Endometrial microvascular endothelial cells (primary cell): ENCODE measurements around the gene PDZD2. TPM values are rescaled to one million over a fixed set of nuclear protein-coding genes. Genes with fewer than 3 reads are reported as not detected.
"Not testable (repeated sequence)": the region's sequence is repeated elsewhere in the genome, so short reads cannot be mapped to it uniquely, and the experiment has no call there.

Experiments
- in situ Hi-C: cut with HindIII; loops from 2 replicates; pipeline ENCODE4 v1.10.0; 2017; ENCODE audit warnings: low sequenced_read_pairs, low pct_unique_long_range_greater_than_20kb; ENCODE audit errors: inconsistent ontology term
- total RNA-seq: library from RNA; depleted of rRNA; stranded (reverse); fragments of >200 nt; gene quantifications from one replicate; pipeline ENCODE4 v1.2.3, GENCODE V29; 2015; ENCODE audit errors: inconsistent ontology term

Gene PDZD2
- total RNA-seq, 1 donor from 2014 or later = 5.4 TPM

DNA sequence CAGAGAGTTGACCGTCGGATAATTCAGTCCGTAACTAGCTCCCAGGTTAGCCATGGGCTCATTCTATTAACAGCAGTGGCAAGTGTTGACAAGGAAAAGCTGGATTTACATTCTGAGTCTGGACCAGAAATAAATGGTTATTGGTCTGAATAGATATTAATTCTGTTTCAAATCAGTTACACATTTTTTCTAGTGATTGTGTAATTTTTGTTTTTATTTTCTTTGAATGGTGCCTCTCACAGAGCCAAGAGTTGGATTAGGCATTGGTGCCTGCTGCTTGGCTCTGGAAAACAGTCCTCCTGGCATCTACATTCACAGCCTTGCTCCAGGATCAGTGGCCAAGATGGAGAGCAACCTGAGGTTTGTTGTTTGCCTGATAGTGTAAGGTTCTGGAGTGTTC lies 420.1 kb downstream of the PDZD2 start:
- in situ Hi-C loops = no loop called here

DNA sequence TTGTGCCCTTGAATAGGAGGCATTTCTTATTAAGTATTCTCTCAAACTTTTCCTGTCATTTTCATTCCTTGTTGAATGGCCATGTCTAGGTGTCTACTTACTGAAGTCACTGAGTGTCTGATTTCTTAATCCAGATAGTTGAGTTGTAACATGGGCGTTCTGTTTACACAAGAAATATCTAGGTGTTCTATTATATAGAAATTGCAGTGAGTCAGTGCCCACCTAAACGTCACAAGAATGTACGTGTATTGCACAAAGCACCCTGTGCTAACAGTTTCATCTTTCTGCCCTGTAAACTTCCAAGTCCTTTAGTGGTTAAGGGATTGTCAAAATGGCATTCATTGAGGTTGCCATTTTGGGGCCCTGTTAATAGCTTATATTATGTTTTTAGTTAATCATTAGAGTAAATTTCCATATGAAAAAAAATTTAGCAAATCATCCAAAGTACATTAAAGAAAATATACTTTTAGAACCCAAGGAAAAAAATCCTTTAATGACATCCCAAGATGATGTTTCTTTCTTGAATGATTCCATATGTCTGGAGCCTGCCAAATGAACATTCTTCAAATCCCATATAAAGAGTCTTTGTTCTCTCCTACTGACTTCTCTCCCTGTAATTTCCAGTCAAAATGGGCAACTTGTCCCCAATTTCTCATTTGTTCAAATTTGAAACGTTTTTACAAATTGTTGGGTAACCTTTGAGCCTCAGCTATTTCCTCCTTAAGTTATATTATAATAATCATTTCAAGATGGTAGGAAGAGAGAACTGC lies 421.0 kb downstream of the PDZD2 start:
- in situ Hi-C loops = no loop called here

DNA sequence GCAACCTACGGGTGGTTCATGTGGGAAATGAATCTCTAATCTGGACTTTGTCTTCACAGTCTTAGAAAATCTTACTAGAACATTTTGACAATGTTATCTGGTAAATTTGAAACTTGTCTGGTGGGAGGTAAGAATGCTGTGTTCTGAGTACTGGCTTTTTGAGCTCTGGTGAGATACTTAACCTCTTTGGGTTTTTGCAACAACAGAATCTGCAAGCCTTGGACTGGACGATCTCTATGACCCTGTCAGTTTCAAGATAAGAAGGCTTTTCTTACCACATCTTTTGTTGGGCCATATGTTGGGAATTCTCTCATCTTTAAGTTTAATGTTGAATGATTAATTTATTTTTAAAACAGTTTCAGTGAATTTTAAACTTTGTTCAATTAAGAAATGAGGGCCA lies 422.3 kb downstream of the PDZD2 start:
- in situ Hi-C loops = no loop called here

DNA sequence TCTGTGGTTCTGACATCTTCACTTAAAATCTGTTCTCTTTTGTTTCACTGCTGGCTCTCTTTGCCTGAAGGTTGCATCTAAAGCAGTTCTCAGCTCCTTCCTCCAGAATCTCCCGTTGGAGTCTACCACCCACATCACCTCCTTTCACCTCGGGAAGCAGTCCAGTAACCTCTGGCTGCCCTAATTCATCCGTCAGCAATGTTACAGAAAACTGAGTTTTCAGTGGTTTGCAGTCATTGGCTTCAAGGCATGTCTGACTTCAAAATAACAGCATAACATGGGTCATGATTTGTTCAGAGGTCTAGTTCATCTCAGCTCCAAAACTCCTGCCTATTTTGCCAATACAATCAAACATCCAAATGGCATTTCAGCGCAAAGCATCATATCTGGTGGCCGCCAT lies 427.5 kb downstream of the PDZD2 start:
- in situ Hi-C loops = no loop called here

DNA sequence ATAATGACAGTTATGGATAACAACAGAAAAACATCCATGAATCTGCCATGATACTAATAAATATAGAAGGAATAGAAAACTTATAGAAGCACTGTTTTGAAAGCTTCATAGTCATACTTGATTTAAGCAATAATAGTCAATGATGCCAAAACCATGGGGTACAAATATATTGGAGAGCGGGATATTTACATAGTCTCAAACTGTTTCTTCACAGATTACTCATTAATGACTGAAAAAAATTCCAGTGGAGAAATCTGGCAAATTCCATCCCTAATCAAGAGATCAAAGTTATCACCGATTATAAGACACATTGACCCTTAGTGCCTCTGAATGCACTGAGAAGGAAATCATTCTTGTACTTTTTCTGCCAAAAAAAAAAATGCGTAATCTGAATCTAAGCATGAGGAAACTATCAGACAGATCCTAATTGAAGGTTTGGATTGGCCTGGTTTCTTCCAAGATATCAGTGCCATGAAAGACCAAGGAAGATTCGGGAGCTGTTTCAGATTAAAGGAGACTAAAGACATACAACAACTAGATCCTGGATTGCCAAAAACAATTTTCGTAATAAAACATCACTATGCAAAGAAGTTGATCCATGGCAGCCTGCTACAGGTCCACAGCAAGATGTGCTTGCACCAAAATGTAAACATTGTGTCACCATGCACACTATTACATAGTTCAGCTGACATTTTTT lies 429.0 kb downstream of the PDZD2 start:
- in situ Hi-C loops = no loop called here

DNA sequence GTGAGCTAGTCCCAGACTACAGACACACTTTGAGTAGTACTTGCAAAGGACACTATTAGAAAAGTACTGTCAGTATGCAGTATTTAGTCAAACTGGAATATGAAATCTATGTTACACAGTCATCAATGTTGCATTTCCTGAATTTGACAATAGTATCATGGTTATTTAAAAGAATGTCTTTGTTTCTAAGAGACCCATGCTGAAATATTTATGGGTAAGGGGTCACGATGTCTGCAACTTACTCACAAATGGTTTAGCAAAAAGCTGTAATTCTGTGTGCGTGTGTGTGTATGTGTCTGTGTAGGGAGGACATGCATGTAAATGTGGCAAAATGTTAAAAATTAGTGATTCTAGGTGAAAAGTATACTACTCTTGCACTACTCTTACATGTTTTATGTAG lies 429.6 kb downstream of the PDZD2 start:
- in situ Hi-C loops = no loop called here

DNA sequence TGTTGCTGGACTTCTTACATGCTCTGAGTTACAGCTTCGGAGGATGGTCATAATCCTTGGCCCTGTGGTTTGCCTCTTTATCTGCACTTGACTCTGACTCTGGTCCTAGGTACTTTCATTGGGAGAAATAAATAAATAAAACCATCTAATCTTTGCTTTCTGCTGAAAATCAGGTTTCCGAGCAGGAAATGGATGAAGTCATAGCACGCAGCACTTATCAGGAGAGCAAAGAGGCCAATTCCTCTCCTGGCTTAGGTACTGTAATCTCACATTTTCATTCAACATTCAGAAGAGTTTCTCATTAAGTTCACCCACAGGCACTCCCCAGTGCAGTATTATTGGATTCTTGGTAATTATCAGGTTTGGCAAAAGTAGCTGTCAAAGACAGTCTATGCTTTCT lies 430.5 kb downstream of the PDZD2 start:
- in situ Hi-C loops = no loop called here

DNA sequence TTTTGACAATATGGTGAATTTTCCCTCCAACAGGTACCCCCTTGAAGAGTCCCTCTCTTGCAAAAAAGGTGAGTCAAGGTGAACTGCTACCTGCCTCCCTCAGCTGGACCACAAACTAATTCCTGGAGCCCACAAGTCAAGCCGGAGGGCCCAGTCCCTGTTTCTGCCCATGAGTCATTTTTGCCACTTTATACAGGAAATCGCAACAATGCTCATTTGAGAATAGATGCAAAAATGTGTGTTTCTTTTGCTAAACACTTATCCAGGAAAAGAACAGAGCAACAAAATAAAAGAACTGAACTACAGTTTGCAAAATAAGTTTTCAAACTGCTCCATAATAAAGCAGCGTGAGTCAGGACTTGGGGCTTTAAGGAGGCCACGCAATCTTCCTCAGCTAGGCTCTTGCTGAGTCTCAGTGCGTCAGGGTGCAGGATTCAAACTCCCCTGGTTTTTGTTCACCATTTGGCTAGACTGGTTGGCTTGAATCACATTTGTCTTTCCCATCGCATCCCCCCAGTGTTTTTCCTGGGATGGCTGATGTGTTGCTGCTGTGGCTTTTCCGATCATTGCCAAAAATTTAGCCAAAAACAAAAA lies 432.5 kb downstream of the PDZD2 start:
- in situ Hi-C loops = no loop called here

DNA sequence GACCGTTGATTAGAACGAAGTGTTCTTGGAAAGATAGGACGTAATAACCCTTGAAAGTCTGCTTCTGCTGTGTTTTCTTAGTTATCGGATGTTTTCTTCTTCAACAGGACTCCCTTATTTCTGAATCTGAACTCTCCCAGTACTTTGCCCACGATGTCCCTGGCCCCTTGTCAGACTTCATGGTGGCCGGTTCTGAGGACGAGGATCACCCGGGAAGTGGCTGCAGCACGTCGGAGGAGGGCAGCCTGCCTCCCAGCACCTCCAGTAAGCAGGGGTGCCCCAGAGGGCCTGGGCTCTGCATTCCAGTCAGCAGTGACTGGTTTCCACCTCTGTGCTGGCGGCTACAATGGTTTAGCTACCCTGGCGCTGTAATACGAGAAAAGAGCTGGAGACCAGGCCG lies 433.1 kb downstream of the PDZD2 start:
- in situ Hi-C loops = no loop called here

DNA sequence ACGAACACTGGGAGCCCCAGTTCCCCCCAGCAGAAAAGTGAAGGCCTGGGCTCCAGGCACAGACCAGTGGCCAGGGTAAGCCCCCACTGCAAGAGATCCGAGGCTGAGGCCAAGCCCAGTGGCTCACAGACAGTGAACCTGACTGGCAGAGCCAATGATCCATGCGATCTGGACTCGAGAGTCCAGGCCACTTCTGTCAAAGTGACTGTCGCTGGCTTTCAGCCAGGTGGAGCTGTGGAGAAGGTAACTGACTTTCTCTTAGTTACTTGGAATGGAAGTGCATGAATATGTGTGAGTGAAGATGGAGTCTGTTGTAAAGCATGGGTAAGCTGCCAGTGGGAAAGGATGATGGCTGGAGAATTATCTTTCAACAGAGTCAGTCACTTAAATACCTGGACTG lies 435.5 kb downstream of the PDZD2 start:
- in situ Hi-C loops = no loop called here

DNA sequence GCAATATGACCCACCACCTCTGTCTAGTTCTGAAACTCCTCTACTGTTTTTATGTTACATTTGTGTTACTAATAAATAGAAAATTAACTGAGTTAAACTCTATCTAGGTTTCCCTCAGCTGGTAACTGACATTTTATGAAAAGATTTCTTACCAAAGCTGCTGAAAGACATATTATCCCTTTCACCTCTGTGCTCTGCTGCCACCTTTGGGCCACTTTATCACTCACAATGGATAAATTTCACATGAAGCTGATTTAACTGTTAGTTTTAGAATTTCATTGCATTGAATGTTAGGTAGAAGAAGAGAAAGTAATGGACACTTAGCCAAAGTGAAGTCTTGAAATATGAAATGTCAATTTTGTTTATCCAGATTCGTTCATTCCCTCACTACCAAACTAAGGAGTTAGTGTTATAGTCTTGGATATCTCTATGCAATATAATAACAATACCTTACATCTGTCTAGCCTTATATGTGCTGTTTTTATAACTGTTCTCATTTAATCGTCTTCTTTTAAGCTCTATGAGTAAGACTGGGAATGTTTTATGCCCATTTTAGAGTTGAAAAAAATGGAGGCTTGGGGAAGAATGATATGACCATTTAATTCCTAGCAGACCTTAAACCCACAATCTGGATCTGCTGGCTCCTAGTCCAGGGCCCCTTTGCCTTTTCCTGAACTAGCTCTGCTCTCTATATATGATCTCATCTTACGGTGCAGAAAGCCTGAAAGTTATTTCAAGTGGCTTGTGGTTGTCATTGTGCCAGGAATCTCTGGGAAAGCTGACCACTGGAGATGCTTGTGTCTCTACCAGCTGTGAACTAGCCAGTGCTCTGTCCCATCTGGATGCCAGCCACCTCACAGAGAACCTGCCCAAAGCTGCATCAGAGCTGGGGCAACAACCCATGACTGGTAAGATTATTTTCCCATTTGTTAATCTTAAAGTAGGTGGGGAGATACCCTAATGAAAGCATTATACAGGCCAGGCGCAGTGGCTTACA lies 438.1 kb downstream of the PDZD2 start:
- in situ Hi-C loops = no loop called here

DNA sequence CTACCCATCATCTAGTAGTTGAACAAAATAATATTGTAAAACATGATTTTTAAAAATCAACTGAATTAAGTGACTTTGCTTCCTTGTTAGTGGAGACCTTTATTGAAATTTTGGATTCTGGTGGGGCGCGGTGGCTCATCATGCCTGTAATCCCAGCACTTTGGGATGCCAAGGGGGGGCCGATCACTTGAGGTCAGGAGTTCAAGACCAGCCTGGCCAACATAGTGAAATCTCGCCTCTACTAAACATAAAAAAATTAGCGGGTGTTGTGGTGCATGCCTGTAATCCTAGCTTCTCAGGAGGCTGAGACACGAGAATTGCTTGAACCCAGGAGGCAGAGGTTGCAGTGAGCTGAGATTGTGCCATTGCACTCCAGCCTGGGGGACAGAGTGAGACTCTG lies 439.9 kb downstream of the PDZD2 start:
- in situ Hi-C loops = not testable (repeated sequence)

DNA sequence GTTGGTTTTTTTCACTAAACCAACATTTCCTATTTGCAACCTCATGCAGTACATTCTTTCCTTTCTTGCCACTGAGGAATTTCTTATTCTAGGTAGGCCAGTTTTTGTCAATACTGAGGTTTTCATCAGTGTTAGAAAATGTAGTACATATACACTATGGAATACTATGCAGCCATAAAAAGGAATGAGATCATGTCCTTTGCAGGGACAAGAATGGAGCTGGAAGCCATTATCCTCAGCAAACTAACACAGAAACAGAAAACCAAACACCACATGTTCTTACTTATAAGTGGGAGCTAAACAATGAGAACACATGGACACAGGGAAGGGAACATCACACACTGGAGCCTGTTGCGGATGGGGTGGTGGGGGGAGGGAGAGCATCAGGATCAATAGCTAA lies 441.6 kb downstream of the PDZD2 start:
- in situ Hi-C loops = not testable (repeated sequence)

DNA sequence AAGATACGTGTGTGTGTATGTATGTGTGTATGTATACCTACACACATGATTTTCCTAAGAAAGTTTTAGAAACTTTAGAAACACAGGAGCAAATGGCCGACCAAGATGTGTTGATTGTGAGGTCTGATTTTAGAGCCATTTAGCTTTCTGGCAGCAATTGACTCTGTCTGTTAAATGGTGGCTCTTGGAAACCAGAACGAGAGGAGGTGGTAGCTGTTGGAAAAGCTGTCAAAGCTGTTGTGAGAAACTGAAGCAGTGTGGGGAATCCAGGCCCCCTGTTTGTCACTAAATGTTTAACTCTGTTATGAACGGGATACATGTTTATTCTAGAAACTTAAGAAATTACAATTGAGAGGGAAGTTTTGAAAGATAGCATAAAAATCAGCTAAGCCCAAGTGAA lies 443.8 kb downstream of the PDZD2 start:
- in situ Hi-C loops = no loop called here

DNA sequence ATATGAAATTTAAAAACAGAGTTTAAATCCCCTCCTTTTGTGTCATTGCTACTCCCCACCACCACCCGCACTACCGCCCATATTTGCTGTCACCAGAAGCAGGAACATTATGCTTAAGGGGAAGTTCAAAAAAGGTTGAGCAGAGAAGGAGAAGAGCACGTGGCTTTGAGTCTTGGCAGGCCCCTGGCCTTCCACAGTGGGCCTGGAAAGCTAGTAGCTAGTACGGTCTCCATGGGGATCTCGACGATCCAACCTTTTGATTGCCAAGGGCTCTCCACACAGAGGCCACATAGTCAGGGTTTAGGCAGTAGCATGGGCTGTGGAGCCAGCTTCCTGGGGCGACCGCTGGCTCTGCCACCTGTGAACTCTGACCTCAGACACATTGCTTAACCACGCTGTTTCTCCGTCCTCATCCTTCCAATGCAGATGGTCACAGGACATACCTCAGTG lies 445.1 kb downstream of the PDZD2 start:
- in situ Hi-C loops = no loop called here

DNA sequence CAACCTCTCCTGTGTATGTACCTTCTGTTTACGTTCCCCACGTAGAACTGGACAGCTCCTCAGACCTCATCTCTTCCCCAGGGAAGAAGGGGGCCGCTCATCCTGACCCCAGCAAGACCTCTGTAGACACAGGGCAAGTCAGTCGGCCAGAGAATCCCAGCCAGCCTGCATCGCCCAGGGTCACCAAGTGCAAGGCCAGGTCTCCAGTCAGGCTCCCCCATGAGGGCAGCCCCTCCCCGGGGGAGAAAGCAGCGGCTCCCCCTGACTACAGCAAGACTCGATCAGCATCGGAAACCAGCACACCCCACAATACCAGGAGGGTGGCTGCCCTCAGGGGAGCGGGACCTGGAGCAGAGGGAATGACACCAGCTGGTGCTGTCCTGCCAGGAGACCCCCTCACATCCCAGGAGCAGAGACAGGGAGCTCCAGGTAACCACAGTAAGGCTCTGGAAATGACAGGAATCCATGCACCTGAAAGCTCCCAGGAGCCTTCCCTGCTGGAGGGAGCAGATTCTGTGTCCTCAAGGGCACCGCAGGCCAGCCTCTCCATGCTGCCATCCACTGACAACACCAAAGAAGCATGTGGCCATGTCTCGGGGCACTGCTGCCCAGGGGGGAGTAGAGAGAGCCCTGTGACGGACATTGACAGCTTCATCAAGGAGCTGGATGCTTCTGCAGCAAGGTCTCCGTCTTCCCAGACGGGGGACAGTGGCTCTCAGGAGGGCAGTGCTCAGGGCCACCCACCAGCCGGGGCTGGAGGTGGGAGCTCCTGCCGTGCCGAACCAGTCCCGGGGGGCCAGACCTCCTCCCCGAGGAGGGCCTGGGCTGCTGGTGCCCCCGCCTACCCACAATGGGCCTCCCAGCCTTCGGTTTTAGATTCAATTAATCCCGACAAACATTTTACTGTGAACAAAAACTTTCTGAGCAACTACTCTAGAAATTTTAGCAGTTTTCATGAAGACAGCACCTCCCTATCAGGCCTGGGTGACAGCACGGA lies 448.5 kb downstream of the PDZD2 start:
- in situ Hi-C loops = no loop called here

DNA sequence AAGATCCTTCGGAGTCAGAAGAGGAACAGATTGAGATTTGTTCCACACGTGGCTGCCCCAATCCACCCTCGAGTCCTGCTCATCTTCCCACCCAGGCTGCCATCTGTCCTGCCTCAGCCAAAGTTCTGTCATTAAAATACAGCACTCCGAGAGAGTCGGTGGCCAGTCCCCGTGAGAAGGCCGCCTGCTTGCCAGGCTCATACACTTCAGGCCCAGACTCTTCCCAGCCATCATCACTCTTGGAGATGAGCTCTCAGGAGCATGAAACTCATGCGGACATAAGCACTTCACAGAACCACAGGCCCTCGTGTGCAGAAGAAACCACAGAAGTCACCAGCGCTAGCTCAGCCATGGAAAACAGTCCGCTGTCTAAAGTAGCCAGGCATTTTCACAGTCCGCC lies 449.3 kb downstream of the PDZD2 start:
- in situ Hi-C loops = no loop called here
